Sigmoid colon (tissue), 7 donors: ENCODE results near the gene EMILIN2. TPM values are rescaled to one million over a fixed set of nuclear protein-coding genes. Genes with fewer than 3 reads are reported as not detected.
A peak's percentile ranks its signal among the peaks of the same experiment; 100 is the strongest.

Experiments used
- DNase-seq: peaks from one replicate; pipeline ENCODE4 v3.0.0-alpha.2; 2019
- H3K27ac ChIP-seq, 4 donors: fragments of 200-600 bp; sonication (generic); one replicate each; pipeline ENCODE4 v1.5.1; 2016 to 2019; ENCODE audit warnings: mild to moderate bottlenecking in 1 of 4
- H3K27me3 ChIP-seq, 3 donors: fragments of 200-600 bp; sonication (generic); one replicate each; pipeline ENCODE4 v1.5.1; 2019; ENCODE audit warnings: mild to moderate bottlenecking in 1 of 3
- H3K36me3 ChIP-seq, 4 donors: fragments of 200-600 bp; sonication (generic); one replicate each; pipeline ENCODE4 v1.5.1; 2016 to 2019
- H3K4me1 ChIP-seq, 4 donors: fragments of 200-600 bp; sonication (generic); one replicate each; pipeline ENCODE4 v1.5.1; 2017 to 2019
- H3K4me3 ChIP-seq, 4 donors: fragments of 200-600 bp; sonication (generic); one replicate each; pipeline ENCODE4 v1.5.1; 2017 to 2019; ENCODE audit warnings: mild to moderate bottlenecking in 2 of 4, moderate library complexity in 1 of 4
- H3K9me3 ChIP-seq, 4 donors: fragments of 200-600 bp in 3 of 4; sonication (generic) in 3 of 4; one replicate each; pipeline versions ENCODE4 v1.5.1 to v1.6.1; 2013 to 2019
- CTCF ChIP-seq, 4 experiments: fragments of 450-650 bp in 3 of 4; fragments of 200-600 bp in 1 of 4; IDR thresholded peaks; one replicate each; pipeline ENCODE4 v1.5.1; 2016 to 2019; ENCODE audit warnings: antibody characterized with exemption in 4 of 4, mild to moderate bottlenecking in 3 of 4, moderate library complexity in 2 of 4
- EP300 ChIP-seq, 4 donors: sonication (generic); formaldehyde crosslinking; IDR thresholded peaks; one replicate each; pipeline ENCODE4 v1.6.1; 2017; ENCODE audit warnings: antibody characterized with exemption in 4 of 4
- POLR2A ChIP-seq, 2 donors: fragments of 450-650 bp; IDR thresholded peaks; one replicate each; pipeline ENCODE4 v1.6.1; 2016; ENCODE audit warnings: antibody characterized with exemption in 2 of 2, mild to moderate bottlenecking in 2 of 2, moderate library complexity in 2 of 2
- POLR2AphosphoS5 ChIP-seq, 4 donors: sonication (generic); formaldehyde crosslinking; IDR thresholded peaks; one replicate each; pipeline ENCODE4 v1.6.1; 2017; ENCODE audit warnings: antibody characterized with exemption in 4 of 4
- WGBS, 2 donors: extraction: QIAGEN DNeasy Blood & Tissue Kit; methylation state at CpG; one replicate each; pipeline ENCODE4 v1.1.7; 2013; 5-methylcytosine and 5-hydroxymethylcytosine counted together
- intact Hi-C: fragments of 100-400 bp; cut with DNase I; formaldehyde crosslinking; loops from one replicate; pipeline ENCODE4 v1.15.1; 2023
- polyA plus RNA-seq, 3 donors: library from polyadenylated mRNA; stranded (reverse); fragments of 200-250 nt; gene quantifications; one replicate each; pipeline ENCODE4 v1.2.3, GENCODE V29; 2013
- total RNA-seq, 4 donors: library from RNA; depleted of rRNA; stranded (reverse); fragments of >200 nt; gene quantifications; one replicate each; pipeline ENCODE4 v1.1.0, GENCODE V29; 2016
- donor health status: healthy with polysubstance abuse.
- donor health status: Bipolar disorder and iron deficiency.
- donor health status: healthy.

The EMILIN2 gene
- total and polyA plus RNA-seq, 7 donors, result 4.8 to 12.0 (median 9.5) TPM

GRCh38 chr18:2959341-2959740 is 112.5 kb downstream of the EMILIN2 start:
- Histone ChIP-seq H3K9me3 (no peaks in the 10 kb centered on the region), H3K27ac (peak overlapping the region; percentile 37 to 66 (median 42)), H3K4me1 (peaks cover 0 to 52% (median 35%) of the 10 kb centered on the region in 4 donors), H3K4me3 (no peak overlapping the region), H3K27me3 (no peaks in the 10 kb centered on the region), H3K36me3 (peaks cover 0 to 6% (median 0%) of the 10 kb centered on the region in 4 donors)
- no peak for DNase-seq
- TF ChIP-seq POLR2AphosphoS5 (IDR thresholded peaks at IDR 0.05), result no peak
- WGBS, 2 donors, result 56 to 69% methylated on average over 2 of the region's 2 CpGs
- intact Hi-C loops, result no loop called here

GRCh38 chr18:2960983-2961696 is 114.3 kb downstream of the EMILIN2 start:
- intact Hi-C loops, result no loop called here
- no peak overlapping the region for H3K4me3 ChIP-seq
- WGBS, 2 donors, result 70 to 72% methylated on average over 7 of the region's 7 CpGs

GRCh38 chr18:2961821-2962220 is 115.0 kb downstream of the EMILIN2 start:
- intact Hi-C loops, result no loop called here
- no peak for DNase-seq
- H3K9me3 ChIP-seq, result no peaks in the 10 kb centered on the region
- 34 to 72% methylated on average over 4 of the region's 4 CpGs for WGBS, 2 donors
- H3K27ac ChIP-seq, result peak overlapping the region; percentile 32 to 66 (median 56)
- peaks cover 0 to 52% (median 35%) of the 10 kb centered on the region in 4 donors for H3K4me1 ChIP-seq
- TF ChIP-seq CTCF (IDR thresholded peaks at IDR 0.05) (no peak), EP300 (IDR thresholded peaks at IDR 0.05) (no peak), POLR2AphosphoS5 (IDR thresholded peaks at IDR 0.05) (no peak), POLR2A (IDR thresholded peaks at IDR 0.05) (no peak)
- H3K27me3 ChIP-seq, result no peaks in the 10 kb centered on the region
- no peaks in the 10 kb centered on the region for H3K36me3 ChIP-seq
- H3K4me3 ChIP-seq, result no peak overlapping the region

More at GRCh38 chr18:2960983-2961696, 114.3 kb downstream of the EMILIN2 start:
- Histone ChIP-seq H3K9me3 (no peaks in the 10 kb centered on the region), H3K27ac (peak overlapping the region; percentile 32 to 66 (median 56)), H3K36me3 (no peaks in the 10 kb centered on the region), H3K27me3 (no peaks in the 10 kb centered on the region), H3K4me1 (peaks cover 0 to 52% (median 35%) of the 10 kb centered on the region in 4 donors)
- DNase-seq, result no peak
- TF ChIP-seq POLR2AphosphoS5 (IDR thresholded peaks at IDR 0.05), result no peak
- TF ChIP-seq POLR2A (IDR thresholded peaks at IDR 0.05), result no peak
- TF ChIP-seq EP300 (IDR thresholded peaks at IDR 0.05), result no peak
- no peak for TF ChIP-seq CTCF (IDR thresholded peaks at IDR 0.05)

GRCh38 chr18:2963048-2963447 is 116.2 kb downstream of the EMILIN2 start:
- WGBS, 2 donors, result 49 to 84% methylated on average over 3 of the region's 3 CpGs
- DNase-seq, result no peak
- intact Hi-C loops, result no loop called here
- H3K9me3 ChIP-seq, result no peaks in the 10 kb centered on the region
- H3K4me3 ChIP-seq, result no peak overlapping the region
- H3K4me1 ChIP-seq, result peaks cover 0 to 52% (median 38%) of the 10 kb centered on the region in 4 donors
- no peaks in the 10 kb centered on the region for H3K27me3 ChIP-seq
- TF ChIP-seq POLR2AphosphoS5 (IDR thresholded peaks at IDR 0.05) (no peak), POLR2A (IDR thresholded peaks at IDR 0.05) (no peak), CTCF (IDR thresholded peaks at IDR 0.05) (no peak)
- peak overlapping the region in 2 of 4 donors; percentile 4 to 31 for H3K27ac ChIP-seq
- H3K36me3 ChIP-seq, result no peaks in the 10 kb centered on the region

- TF ChIP-seq POLR2A (IDR thresholded peaks at IDR 0.05) (no peak), EP300 (IDR thresholded peaks at IDR 0.05) (no peak), POLR2AphosphoS5 (IDR thresholded peaks at IDR 0.05) (no peak), CTCF (IDR thresholded peaks at IDR 0.05) (no peak)
- Histone ChIP-seq H3K9me3 (no peaks in the 10 kb centered on the region), H3K27ac (peak overlapping the region in 2 of 4 donors; percentile 10 to 24), H3K27me3 (no peaks in the 10 kb centered on the region), H3K36me3 (no peaks in the 10 kb centered on the region), H3K4me3 (no peak overlapping the region), H3K4me1 (peaks cover 0 to 45% (median 28%) of the 10 kb centered on the region in 4 donors)
- intact Hi-C loops, result no loop called here
- DNase-seq, result no peak
- 76 to 91% methylated on average over 8 of the region's 8 CpGs for WGBS, 2 donors
Measured at GRCh38 chr18:2964361-2965010, 117.7 kb downstream of the EMILIN2 start.
